Urinary bladder (tissue), 4 donors: Measurements from ENCODE around the gene ISM2. TPM values are rescaled to one million over a fixed set of nuclear protein-coding genes. Genes with fewer than 3 reads are reported as not detected.
"Not testable (repeated sequence)": the region's sequence is repeated elsewhere in the genome, so short reads cannot be mapped to it uniquely, and the experiment has no call there.

Source experiments
- DNase-seq: peaks from one replicate; pipeline ENCODE4 v3.0.0-alpha.2; 2015; ENCODE audit errors: extremely low spot score
- H3K27ac ChIP-seq: one replicate; pipeline ENCODE4 v1.5.1; 2013; ENCODE audit warnings: low read depth, mild to moderate bottlenecking, moderate library complexity
- H3K36me3 ChIP-seq: one replicate; pipeline ENCODE4 v1.6.1; 2013; ENCODE audit warnings: mild to moderate bottlenecking, moderate library complexity; ENCODE audit not compliant: insufficient read depth
- H3K4me1 ChIP-seq: one replicate; pipeline ENCODE4 v1.6.1; 2013; ENCODE audit warnings: mild to moderate bottlenecking, moderate library complexity; ENCODE audit not compliant: insufficient read depth
- H3K4me3 ChIP-seq: one replicate; pipeline ENCODE4 v1.5.1; 2013; ENCODE audit warnings: low read depth, low read length
- WGBS: extraction: QIAGEN DNeasy Blood & Tissue Kit; methylation state at CpG from one replicate; pipeline ENCODE4 v1.1.7; 2013; 5-methylcytosine and 5-hydroxymethylcytosine counted together
- polyA plus RNA-seq: library from polyadenylated mRNA; stranded (reverse); fragments of 200-250 nt; gene quantifications from one replicate; pipeline ENCODE4 v1.2.3, GENCODE V29; 2013
- total RNA-seq: library from RNA; depleted of rRNA; stranded (reverse); fragments of >200 nt; gene quantifications from one replicate; pipeline ENCODE4 v1.2.3, GENCODE V29; 2014
- donor health status: healthy with polysubstance abuse.
- donor health status: healthy.

The ISM2 gene
- total RNA-seq (not detected), polyA plus RNA-seq (0.51 TPM)

- WGBS, result 2% methylated on average over 104 of the region's 104 CpGs
- no peak within 1 kb of the TSS for H3K27ac ChIP-seq
- no peaks in the 10 kb centered on the region for H3K4me1 ChIP-seq
- H3K4me3 ChIP-seq, result peak within 1 kb of the TSS; percentile 56
- DNase-seq, result no peak
- H3K36me3 ChIP-seq, result no peaks in the 10 kb centered on the region
These were observed at the start of gene ISM2 for GRCh38 chr14:77498120-77498979. TSS of gene ISM2 (minus strand) at chr14:77498816. CDS start at chr14:77498793, 23 bp downstream.

GRCh38 chr14:77547512-77548180 lies 49.0 kb upstream of the ISM2 start:
- Histone ChIP-seq H3K27ac (no peak overlapping the region), H3K4me3 (no peak overlapping the region), H3K4me1 (no peaks in the 10 kb centered on the region), H3K36me3 (no peaks in the 10 kb centered on the region)
- 92% methylated on average over 8 of the region's 8 CpGs for WGBS
- no peak for DNase-seq

GRCh38 chr14:77545171-77545570 lies 46.6 kb upstream of the ISM2 start:
- WGBS, result 94% methylated on average over 11 of the region's 11 CpGs
- not testable (repeated sequence) for H3K27ac ChIP-seq, H3K4me1 ChIP-seq, H3K36me3 ChIP-seq, DNase-seq, H3K4me3 ChIP-seq

GRCh38 chr14:77544571-77544970 lies 46.0 kb upstream of the ISM2 start:
- Histone ChIP-seq H3K36me3 (no peaks in the 10 kb centered on the region), H3K27ac (no peak overlapping the region)
- 79% methylated on average over 2 of the region's 2 CpGs for WGBS

GRCh38 chr14:77543637-77544334 lies 45.2 kb upstream of the ISM2 start:
- DNase-seq, result no peak
- Histone ChIP-seq H3K36me3 (no peaks in the 10 kb centered on the region), H3K4me3 (no peak overlapping the region), H3K4me1 (no peaks in the 10 kb centered on the region), H3K27ac (no peak overlapping the region)
- 82% methylated on average over 3 of the region's 3 CpGs for WGBS

More at GRCh38 chr14:77544571-77544970, 46.0 kb upstream of the ISM2 start:
- DNase-seq, result no peak
- H3K4me3 ChIP-seq, result no peak overlapping the region
- no peaks in the 10 kb centered on the region for H3K4me1 ChIP-seq

- no peaks in the 10 kb centered on the region for H3K36me3 ChIP-seq
- H3K4me1 ChIP-seq, result no peaks in the 10 kb centered on the region
- 35% methylated on average over 5 of the region's 5 CpGs for WGBS
- no peak overlapping the region for H3K4me3 ChIP-seq
- no peak overlapping the region for H3K27ac ChIP-seq
- DNase-seq, result no peak
These were observed 44.6 kb upstream of the ISM2 start for GRCh38 chr14:77543240-77543551.

GRCh38 chr14:77542421-77543239 lies 44.0 kb upstream of the ISM2 start:
- Histone ChIP-seq H3K4me1 (no peaks in the 10 kb centered on the region), H3K36me3 (no peaks in the 10 kb centered on the region), H3K4me3 (no peak overlapping the region), H3K27ac (no peak overlapping the region)
- WGBS, result 27% methylated on average over 11 of the region's 11 CpGs
- peak; percentile 53 for DNase-seq

GRCh38 chr14:77541905-77542304 lies 43.3 kb upstream of the ISM2 start:
- WGBS, result 72% methylated on average over 4 of the region's 4 CpGs
- H3K4me3 ChIP-seq, result no peak overlapping the region
- H3K36me3 ChIP-seq, result no peaks in the 10 kb centered on the region
- no peak for DNase-seq
- H3K4me1 ChIP-seq, result no peaks in the 10 kb centered on the region
- no peak overlapping the region for H3K27ac ChIP-seq

GRCh38 chr14:77536951-77537350 lies 38.3 kb upstream of the ISM2 start:
- not testable (repeated sequence) for H3K27ac ChIP-seq, H3K4me1 ChIP-seq, H3K4me3 ChIP-seq, H3K36me3 ChIP-seq, DNase-seq
- 93% methylated on average over 5 of the region's 5 CpGs for WGBS

GRCh38 chr14:77531071-77531470 lies 32.5 kb upstream of the ISM2 start:
- H3K4me3 ChIP-seq, result no peak overlapping the region
- H3K4me1 ChIP-seq, result no peaks in the 10 kb centered on the region
- H3K27ac ChIP-seq, result no peak overlapping the region
- no peak for DNase-seq
- H3K36me3 ChIP-seq, result no peaks in the 10 kb centered on the region

- Histone ChIP-seq H3K36me3 (no peaks in the 10 kb centered on the region), H3K27ac (no peak overlapping the region), H3K4me1 (no peaks in the 10 kb centered on the region), H3K4me3 (no peak overlapping the region)
- DNase-seq, result no peak
These were observed 31.3 kb upstream of the ISM2 start for GRCh38 chr14:77529963-77530362.

GRCh38 chr14:77529213-77529612 lies 30.6 kb upstream of the ISM2 start:
- no peaks in the 10 kb centered on the region for H3K36me3 ChIP-seq
- H3K4me3 ChIP-seq, result no peak overlapping the region
- 42% methylated on average over 2 of the region's 2 CpGs for WGBS
- no peaks in the 10 kb centered on the region for H3K4me1 ChIP-seq
- H3K27ac ChIP-seq, result no peak overlapping the region
- no peak for DNase-seq

- 83% methylated on average over 5 of the region's 5 CpGs for WGBS
These were observed 30.1 kb upstream of the ISM2 start for GRCh38 chr14:77528701-77529100.

More at GRCh38 chr14:77528701-77529100, 30.1 kb upstream of the ISM2 start:
- H3K4me3 ChIP-seq, DNase-seq, H3K36me3 ChIP-seq, H3K4me1 ChIP-seq, H3K27ac ChIP-seq: not testable (repeated sequence)
